Colonic mucosa (tissue), 4 donors: ENCODE data around the gene ERLEC1. TPM values are rescaled to one million over a fixed set of nuclear protein-coding genes. Genes with fewer than 3 reads are reported as not detected.
"Not testable (repeated sequence)": the region's sequence is repeated elsewhere in the genome, so short reads cannot be mapped to it uniquely, and the experiment has no call there.

Experiments used
- DNase-seq: peaks from one replicate; pipeline ENCODE4 v3.0.0-alpha.2; 2020
- H3K27ac ChIP-seq: fragments of 200-600 bp; one replicate; pipeline ENCODE4 v1.8.0; 2021
- H3K27me3 ChIP-seq: fragments of 200-600 bp; one replicate; pipeline ENCODE4 v1.8.0; 2021
- H3K36me3 ChIP-seq: fragments of 200-600 bp; one replicate; pipeline ENCODE4 v1.8.0; 2021
- H3K4me1 ChIP-seq: fragments of 200-600 bp; one replicate; pipeline ENCODE4 v1.8.0; 2021; ENCODE audit warnings: mild to moderate bottlenecking
- H3K4me3 ChIP-seq: fragments of 200-600 bp; one replicate; pipeline ENCODE4 v1.8.0; 2021
- H3K9ac ChIP-seq, 2 donors: one replicate each; pipeline ENCODE4 v1.7.0; 2013; ENCODE audit warnings: control low read depth in 2 of 2, low read depth in 2 of 2, low read length in 2 of 2
- H3K9me3 ChIP-seq: fragments of 200-600 bp; one replicate; pipeline ENCODE4 v1.8.0; 2021
- intact Hi-C: fragments of 100-400 bp; cut with DNase I; formaldehyde crosslinking; loops from one replicate; pipeline ENCODE4 v1.14.1; 2022
- total RNA-seq, 2 donors: library from RNA; stranded (reverse); fragmentation: NEBNext Ultra II Directional in 1 of 2; extraction: Animal tissue kit (Norgen Biotek cat#: 25700) in 1 of 2; gene quantifications; one replicate each; pipeline ENCODE4 v1.2.1, GENCODE V29; 2021
- TF ChIP-seq, protein P1 (sequence below): fragments of 200-600 bp; IDR thresholded peaks from one replicate; pipeline ENCODE4 v1.8.0; 2022; ENCODE audit warnings: antibody characterized with exemption, mild to moderate bottlenecking
- donor health status: healthy.
- donor health status: DM: no; HTN: no; CAD: no.
- donor health status: DM: no; HTN: no; CAD: no.

ERLEC1 gene
- total RNA-seq, 2 donors from 2014 or later = 34.2 to 51.9 TPM

DNA sequence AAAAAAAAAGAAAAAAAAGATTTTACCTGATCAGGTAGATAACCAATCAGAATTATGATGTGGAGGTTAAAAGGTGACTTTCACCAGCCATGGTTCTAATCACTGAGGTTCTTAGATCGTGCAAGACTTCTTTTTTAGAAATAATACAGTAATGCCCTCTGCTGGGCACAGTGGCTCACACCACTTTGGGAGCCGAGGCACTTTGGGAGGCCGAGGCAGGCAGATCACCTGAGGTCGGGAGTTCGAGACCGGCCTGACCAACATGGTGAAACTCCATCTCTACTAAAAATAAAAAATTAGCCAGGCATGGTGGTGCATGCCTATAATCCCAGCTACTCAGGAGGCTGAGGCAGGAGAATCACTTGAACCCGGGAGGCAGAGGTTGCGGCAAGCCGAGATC, 36.8 kb downstream of the ERLEC1 start:
- H3K27me3 ChIP-seq, H3K36me3 ChIP-seq, intact Hi-C loops, H3K9ac ChIP-seq, H3K4me1 ChIP-seq, H3K9me3 ChIP-seq, H3K4me3 ChIP-seq, H3K27ac ChIP-seq: not testable (repeated sequence)
- peak; percentile 24 for DNase-seq
- TF ChIP-seq, protein P1, sequence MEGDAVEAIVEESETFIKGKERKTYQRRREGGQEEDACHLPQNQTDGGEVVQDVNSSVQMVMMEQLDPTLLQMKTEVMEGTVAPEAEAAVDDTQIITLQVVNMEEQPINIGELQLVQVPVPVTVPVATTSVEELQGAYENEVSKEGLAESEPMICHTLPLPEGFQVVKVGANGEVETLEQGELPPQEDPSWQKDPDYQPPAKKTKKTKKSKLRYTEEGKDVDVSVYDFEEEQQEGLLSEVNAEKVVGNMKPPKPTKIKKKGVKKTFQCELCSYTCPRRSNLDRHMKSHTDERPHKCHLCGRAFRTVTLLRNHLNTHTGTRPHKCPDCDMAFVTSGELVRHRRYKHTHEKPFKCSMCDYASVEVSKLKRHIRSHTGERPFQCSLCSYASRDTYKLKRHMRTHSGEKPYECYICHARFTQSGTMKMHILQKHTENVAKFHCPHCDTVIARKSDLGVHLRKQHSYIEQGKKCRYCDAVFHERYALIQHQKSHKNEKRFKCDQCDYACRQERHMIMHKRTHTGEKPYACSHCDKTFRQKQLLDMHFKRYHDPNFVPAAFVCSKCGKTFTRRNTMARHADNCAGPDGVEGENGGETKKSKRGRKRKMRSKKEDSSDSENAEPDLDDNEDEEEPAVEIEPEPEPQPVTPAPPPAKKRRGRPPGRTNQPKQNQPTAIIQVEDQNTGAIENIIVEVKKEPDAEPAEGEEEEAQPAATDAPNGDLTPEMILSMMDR = peak; percentile 13

DNA sequence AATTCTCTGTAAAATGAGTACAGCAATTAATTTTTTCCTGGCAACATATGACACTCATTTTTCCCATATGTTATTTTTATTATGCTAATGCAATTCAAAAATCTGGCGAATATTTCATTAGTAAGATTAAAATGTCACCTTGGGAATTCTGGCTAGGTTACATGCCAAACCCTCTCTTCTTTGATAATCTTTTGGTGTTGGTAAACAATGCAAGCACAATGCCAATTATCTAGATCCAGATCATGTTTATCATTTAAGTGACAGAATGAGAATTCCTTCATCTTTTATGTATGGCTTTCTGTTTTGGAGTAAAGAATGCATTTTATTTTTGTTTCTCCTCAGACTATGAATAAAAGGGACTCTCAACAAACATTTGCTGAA, 39.2 kb downstream of the ERLEC1 start:
- Histone ChIP-seq H3K4me3 (no peak overlapping the region), H3K9me3 (no peaks in the 10 kb centered on the region), H3K36me3 (no peaks in the 10 kb centered on the region), H3K27me3 (no peaks in the 10 kb centered on the region), H3K4me1 (no peaks in the 10 kb centered on the region), H3K9ac (no peak overlapping the region), H3K27ac (no peak overlapping the region)
- TF ChIP-seq, protein P1 = no peak
- DNase-seq = no peak
- intact Hi-C loops = no loop called here

DNA sequence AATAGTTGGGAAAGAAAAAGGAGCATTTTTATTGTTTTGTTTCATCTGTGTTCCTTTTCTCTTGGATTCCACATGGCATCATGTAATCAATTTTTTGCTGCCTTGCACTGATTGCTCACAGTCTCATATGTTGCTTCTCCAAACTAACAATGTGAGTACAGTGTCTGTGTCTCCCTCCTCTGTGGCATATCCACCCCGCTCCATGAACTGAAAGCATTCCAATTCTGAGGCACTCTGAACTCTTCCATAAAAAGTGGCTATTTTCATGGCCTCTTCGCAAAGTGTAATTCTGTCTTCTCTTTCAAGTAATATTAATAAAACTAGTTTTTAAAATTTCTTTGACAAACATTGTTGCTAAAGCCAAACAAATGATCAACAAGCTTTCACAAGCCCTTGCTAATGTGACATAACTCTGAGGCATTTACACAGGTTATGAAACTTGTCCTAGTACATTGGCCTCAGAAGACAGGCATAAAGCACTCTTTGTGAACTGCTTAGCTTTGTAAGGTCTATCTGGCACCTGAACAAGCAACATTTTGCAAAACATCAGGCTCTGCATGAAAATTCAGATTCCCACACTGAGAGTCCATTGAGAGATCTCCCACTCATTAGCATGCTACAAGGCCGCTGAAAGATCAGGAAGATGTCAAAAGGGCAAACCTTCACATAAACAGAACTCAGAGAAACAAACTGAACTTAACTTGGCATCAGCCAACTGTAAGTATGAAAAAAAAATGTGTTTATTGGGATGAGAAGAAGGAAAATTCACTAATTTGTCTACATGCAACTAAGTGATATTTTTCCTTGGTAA, 39.9 kb downstream of the ERLEC1 start:
- H3K36me3 ChIP-seq = no peaks in the 10 kb centered on the region
- intact Hi-C loops = no loop called here
- TF ChIP-seq, protein P1 = no peak
- no peaks in the 10 kb centered on the region for H3K27me3 ChIP-seq
- no peaks in the 10 kb centered on the region for H3K9me3 ChIP-seq
- no peak overlapping the region for H3K9ac ChIP-seq
- H3K4me3 ChIP-seq = no peak overlapping the region
- no peak overlapping the region for H3K27ac ChIP-seq
- no peak for DNase-seq
- no peaks in the 10 kb centered on the region for H3K4me1 ChIP-seq

DNA sequence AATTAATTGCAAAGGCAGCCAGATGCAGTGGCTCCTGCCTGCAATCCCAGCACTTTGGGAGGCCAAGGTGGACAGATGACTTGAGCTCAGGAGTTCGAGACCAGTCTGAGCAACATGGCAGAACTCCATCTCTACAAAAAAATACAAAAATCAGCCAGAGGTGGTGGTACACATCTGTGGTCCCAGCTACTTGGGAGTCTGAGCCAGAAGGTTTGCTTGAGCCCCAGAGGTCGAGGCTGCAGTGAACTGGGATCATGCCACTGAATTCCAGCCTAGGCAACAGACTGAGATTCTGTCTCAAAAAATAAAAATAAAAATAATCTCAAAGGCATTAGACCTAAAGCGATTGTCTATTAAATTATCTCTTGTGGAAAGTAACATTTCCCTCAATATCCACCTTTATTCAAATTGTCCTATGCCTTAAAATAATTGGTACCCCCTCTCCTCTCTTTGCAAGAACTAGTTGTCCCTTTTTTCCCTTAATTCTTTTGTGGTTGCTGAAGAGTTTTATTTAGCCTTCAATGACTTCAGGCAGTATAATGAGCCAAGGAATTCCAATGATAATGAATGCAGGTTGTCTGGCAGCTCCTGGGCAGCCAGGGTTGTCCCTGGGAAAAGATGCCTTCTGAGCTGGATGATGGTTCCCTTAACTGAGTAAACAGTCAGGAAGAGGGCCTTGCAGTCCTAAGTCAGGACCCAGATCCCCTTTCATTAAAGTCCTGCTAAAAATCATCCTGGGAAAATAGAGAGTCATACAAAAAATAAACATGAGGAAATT, 40.7 kb downstream of the ERLEC1 start:
- no peak for DNase-seq
- Histone ChIP-seq H3K27me3 (no peaks in the 10 kb centered on the region), H3K4me3 (no peak overlapping the region), H3K9me3 (no peaks in the 10 kb centered on the region), H3K4me1 (no peaks in the 10 kb centered on the region), H3K36me3 (no peaks in the 10 kb centered on the region), H3K27ac (no peak overlapping the region), H3K9ac (no peak overlapping the region)
- TF ChIP-seq, protein P1 = no peak
- intact Hi-C loops = no loop called here

DNA sequence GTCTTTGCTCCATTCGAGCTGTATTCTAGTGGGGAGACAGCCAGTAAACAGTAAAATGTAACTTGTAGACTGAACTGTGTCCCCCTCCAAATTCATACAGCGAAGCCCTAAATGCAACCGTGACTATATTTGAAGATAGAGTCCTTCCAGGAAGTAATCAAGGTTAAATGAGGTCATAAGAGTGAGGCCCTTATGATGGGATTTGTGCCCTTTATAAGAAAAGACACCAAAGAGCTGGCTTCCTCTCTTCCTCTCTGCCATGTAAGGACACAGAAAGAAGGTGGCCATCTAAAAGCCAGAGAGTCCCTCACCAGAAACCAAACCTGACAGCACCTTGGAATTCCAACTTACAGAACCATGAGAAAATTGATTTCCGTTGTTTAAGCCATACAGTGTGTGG, 41.5 kb downstream of the ERLEC1 start:
- no peak overlapping the region for H3K4me3 ChIP-seq
- no peaks in the 10 kb centered on the region for H3K36me3 ChIP-seq
- intact Hi-C loops = no loop called here
- H3K27ac ChIP-seq = no peak overlapping the region
- no peaks in the 10 kb centered on the region for H3K4me1 ChIP-seq
- H3K27me3 ChIP-seq = no peaks in the 10 kb centered on the region
- DNase-seq = no peak
- no peak overlapping the region for H3K9ac ChIP-seq
- TF ChIP-seq, protein P1 = no peak
- no peaks in the 10 kb centered on the region for H3K9me3 ChIP-seq
